Measurements from ENCODE around the gene GJA8. TPM values are rescaled to one million over a fixed set of nuclear protein-coding genes. Genes with fewer than 3 reads are reported as not detected.
A peak's percentile ranks its signal among the peaks of the same experiment; 100 is the strongest.
"Not testable (repeated sequence)": the region's sequence is repeated elsewhere in the genome, so short reads cannot be mapped to it uniquely, and the experiment has no call there.

GJA8 gene
- total RNA-seq, 1 donor from 2014 or later = not detected

GRCh38 chr1:147919896-147920295, 17.3 kb downstream of the GJA8 start:
- intact Hi-C loops (cut with DNase I) = no loop called here
- no peak for DNase-seq (ENCODE audit: low spot score)

DNA sequence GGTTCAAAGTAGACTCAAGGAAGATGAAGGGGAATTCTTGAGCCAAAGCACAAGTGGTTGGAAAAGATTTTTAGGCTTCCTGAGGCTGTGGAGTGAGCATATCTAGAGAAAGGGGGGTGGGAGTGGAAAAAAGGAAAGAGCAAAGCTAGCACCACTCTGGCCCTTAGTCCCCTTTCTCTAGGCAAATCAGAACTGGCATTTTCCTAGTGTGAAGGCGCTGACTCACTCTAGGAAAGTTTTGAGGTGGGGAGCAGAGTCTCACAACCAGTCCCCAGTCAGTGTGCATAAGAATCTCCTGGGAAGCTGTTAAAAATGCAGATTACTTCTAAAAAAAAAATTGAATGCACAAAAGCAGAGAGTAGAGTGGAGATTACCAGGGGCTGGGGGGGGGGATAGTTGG, 22.2 kb downstream of the GJA8 start:
- no peak for DNase-seq (ENCODE audit: low spot score)
- intact Hi-C loops (cut with DNase I) = no loop called here

- intact Hi-C loops (cut with DNase I); DNase-seq (ENCODE audit: low spot score): not testable (repeated sequence)
Measured at GRCh38 chr1:147927215-147927614, 24.6 kb downstream of the GJA8 start.

DNA sequence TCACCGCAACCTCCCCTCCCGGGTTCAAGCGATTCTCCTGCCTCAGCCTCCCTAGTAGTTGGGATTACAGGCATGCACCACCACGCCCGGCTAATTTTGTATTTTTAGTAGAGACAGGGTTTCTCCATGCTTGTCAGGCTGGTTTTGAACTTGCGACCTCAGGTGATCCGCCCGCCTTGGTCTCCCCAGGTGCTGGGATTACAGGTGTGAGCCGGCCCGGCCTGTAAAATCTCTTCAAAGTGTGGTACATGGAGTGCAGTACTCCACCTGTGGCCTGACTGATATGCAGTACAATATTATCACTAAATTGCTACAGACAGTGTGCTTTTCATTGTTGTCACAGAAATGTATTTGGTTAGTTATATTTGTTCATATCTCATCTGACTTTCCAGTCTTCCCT, 25.1 kb downstream of the GJA8 start:
- intact Hi-C loops (cut with DNase I); DNase-seq (ENCODE audit: low spot score): not testable (repeated sequence)

DNA sequence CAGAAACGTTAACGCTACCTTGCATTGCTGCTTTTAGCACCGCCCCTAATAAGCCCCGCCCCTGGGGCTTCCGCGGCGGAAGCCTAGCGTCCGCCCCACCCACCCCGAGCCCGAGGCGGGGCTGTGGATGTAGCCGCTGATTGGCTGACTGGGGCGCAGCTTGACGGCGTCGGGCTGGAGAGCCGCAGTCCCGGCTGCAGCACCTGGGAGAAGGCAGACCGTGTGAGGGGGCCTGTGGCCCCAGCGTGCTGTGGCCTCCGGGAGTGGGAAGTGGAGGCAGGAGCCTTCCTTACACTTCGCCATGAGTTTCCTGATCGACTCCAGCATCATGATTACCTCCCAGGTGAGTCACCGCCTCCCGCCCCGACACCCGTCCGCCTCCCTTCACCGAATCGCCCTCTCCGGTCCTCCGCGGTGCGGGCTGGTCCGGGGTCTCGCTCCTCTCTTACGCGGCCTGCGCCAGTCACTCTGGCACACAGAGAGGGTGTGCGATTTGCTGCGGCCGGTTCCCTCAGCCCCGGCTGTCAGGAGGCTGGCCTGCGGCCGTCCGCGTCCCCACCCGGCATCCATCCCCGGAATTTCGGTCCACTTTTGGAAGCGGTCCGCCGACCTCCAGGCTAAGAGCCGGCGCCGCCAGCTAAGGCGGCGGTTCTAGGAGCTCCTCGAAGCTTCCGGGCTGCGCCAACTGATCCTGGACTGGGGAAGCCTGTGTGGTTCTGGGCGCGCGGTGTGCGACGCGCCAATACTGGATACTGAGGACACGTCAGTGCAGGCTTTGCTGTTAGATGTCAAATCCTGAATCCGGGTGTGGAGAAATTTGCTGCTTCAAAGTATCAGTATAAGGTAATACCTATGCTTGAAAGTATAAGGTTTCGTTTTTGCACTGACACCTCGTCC, 25.9 kb downstream of the GJA8 start, which contains the start of gene GPR89B:
Gene GPR89B, plus strand, starts transcription at position 185 of the 897 bp plus-strand sequence. Its CDS starts 117 bp downstream, at position 302.
- peak; percentile 97 for DNase-seq (ENCODE audit: low spot score)
- intact Hi-C loops (cut with DNase I) = not testable (repeated sequence)

DNA sequence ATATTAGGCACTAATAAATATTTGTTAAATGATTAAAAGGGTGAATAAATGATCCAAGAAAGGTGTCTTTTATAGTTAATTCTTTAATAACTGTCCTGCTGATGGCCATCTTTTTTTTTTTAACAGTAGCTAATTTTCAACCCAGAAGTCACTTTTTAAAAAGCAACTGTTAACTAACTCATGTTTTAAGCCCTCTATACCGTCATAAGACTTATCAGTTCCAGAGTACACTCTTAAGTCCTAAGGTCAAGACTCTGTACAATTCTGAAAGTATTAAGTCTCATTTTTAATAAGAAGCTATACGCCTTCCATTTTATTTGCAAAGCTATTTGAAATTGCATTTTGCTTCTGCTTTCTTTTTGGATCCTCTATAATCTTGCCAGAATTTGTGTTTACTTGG, 28.5 kb downstream of the GJA8 start:
- intact Hi-C loops (cut with DNase I) = not testable (repeated sequence)

DNA sequence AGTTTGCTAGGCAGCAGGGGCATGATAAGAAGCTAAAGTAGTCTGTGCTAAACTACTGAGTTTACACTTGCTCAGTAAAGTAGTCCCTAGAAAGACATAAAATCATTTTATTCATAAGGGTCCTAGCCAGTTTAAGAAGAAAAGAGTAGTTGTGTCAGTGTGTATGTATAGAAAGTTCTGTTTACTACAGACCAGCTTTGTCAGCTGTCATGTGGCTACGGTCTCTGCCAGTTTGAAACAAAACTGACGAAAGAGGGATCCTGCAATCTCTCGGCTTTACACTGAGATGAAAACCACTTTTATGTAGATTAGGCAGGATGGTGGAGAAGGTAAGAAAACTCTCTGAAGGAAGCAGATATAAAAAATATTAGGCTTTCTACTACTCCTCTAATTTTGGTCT, 32.7 kb downstream of the GJA8 start:
- DNase-seq (ENCODE audit: low spot score); intact Hi-C loops (cut with DNase I): not testable (repeated sequence)

More for the DNA sequence above, 28.5 kb downstream of the GJA8 start:
- not testable (repeated sequence) for DNase-seq (ENCODE audit: low spot score)

DNA sequence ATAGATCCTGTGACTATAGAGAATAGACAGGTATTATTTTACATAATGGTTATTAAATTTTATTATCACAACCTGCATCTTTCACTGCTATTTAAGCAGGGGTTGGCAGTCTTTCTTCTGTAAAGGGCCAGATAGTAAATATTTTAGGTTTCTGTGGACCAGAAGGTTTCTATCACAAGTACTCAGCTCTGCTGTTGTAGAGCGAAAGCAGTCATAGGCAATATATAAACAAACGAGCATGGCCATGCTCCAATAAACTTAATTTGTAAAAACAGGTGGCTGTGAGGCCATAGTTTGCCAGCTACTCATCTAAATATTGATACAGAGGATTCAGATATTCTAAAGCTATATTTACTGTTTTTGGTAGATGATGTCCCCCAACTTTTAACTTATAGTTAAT, 37.9 kb downstream of the GJA8 start:
- intact Hi-C loops (cut with DNase I) = not testable (repeated sequence)

GRCh38 chr1:147942563-147942962, 40.0 kb downstream of the GJA8 start:
- DNase-seq (ENCODE audit: low spot score); intact Hi-C loops (cut with DNase I): not testable (repeated sequence)

More for the DNA sequence above, 37.9 kb downstream of the GJA8 start:
- not testable (repeated sequence) for DNase-seq (ENCODE audit: low spot score)

DNA sequence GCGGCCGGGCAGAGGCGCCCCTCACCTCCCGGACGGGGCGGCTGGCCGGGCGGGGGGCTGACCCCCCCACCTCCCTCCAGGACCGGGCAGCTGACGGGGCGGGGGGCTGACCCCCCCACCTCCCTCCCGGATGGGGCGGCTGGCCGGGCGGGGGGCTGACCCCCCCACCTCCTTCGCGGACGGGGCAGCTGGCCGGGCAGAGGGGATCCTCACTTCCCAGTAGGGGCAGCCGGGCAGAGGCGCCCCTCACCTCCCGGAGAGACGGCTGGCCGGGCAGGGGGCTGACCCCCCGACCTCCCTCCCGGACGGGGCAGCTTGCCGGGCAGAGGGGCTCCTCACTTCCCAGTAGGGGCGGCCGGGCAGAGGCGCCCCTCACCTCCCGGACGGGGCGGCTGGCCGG, 46.9 kb downstream of the GJA8 start:
- DNase-seq (ENCODE audit: low spot score); intact Hi-C loops (cut with DNase I): not testable (repeated sequence)

Other genes starting within 250 kb of the GJA8 start
- gene ACP6, start 232.3 kb upstream of the GJA8 start, total RNA-seq = 10.9 TPM
- 9.9 TPM for gene GJA5, start 142.2 kb upstream of the GJA8 start, total RNA-seq
- gene GPR89B, start 25.6 kb downstream of the GJA8 start, total RNA-seq = 6.2 TPM
- gene NBPF11, start 249.5 kb downstream of the GJA8 start, total RNA-seq = 3.0 TPM